Liver (tissue), 3 donors: ENCODE measurements around the gene CACNA2D1.

Experiments used
- CTCF ChIP-seq: fragments of 150-350 bp; IDR thresholded peaks from 2 replicates; pipeline ENCODE4 v1.5.1; 2017; ENCODE audit warnings: improper control_type of control experiment, low read depth, low read length; ENCODE audit not compliant: missing input control
- HNF4A ChIP-seq, 2 donors: conservative IDR thresholded peaks; 2 replicates each; pipeline ENCODE4 v1.6.1; 2016; ENCODE audit warnings: antibody characterized with exemption in 2 of 2, mild to moderate bottlenecking in 2 of 2
- MAX ChIP-seq: IDR thresholded peaks from 2 replicates; pipeline ENCODE4 v1.6.1; 2016; ENCODE audit warnings: antibody characterized with exemption
- RAD21 ChIP-seq, 2 donors: IDR thresholded peaks; 2 replicates each; pipeline ENCODE4 v1.6.1; 2016; ENCODE audit warnings: antibody characterized with exemption in 2 of 2, mild to moderate bottlenecking in 2 of 2
- REST ChIP-seq: IDR thresholded peaks from 2 replicates; pipeline ENCODE4 v1.6.1; 2016; ENCODE audit warnings: antibody characterized with exemption, mild to moderate bottlenecking
- YY1 ChIP-seq: IDR thresholded peaks from 2 replicates; pipeline ENCODE4 v1.6.1; 2016; ENCODE audit warnings: antibody characterized with exemption, mild to moderate bottlenecking
- ZBTB33 ChIP-seq: IDR thresholded peaks from 2 replicates; pipeline ENCODE4 v1.6.1; 2016; ENCODE audit warnings: antibody characterized with exemption
- donor health status: healthy.
- donor health status: healthy.

GRCh38 chr7:82234457-82235049, 209.0 kb downstream of the CACNA2D1 start:
- peak; percentile 27 for TF ChIP-seq CTCF
- TF ChIP-seq REST, result no peak
- TF ChIP-seq ZBTB33, result no peak
- no peak for TF ChIP-seq YY1
- peak; percentile 61 to 69 for TF ChIP-seq RAD21 (IDR thresholded peaks at IDR 0.05)
- no peak for TF ChIP-seq MAX
- no peak for TF ChIP-seq HNF4A (conservative IDR thresholded peaks at IDR 0.05)
